ENCODE results near the gene MAPK13. TPM values are rescaled to one million over a fixed set of nuclear protein-coding genes. Genes with fewer than 3 reads are reported as not detected.

MAPK13 gene
- total RNA-seq, 1 donor from 2014 or later: 71.7 TPM

GRCh38 chr6:36099869-36100483 is 30.3 kb upstream of the MAPK13 start:
- Histone ChIP-seq H3K4me3 (no peak overlapping the region), H3K27me3 (ENCODE audit: low read depth) (no peaks in the 10 kb centered on the region), H3K4me1 (peaks cover 6% of the 10 kb centered on the region), H3K36me3 (peaks cover 71% of the 10 kb centered on the region), H3K9me3 (no peaks in the 10 kb centered on the region), H3K27ac (no peak overlapping the region)
- intact Hi-C loops (cut with DNase I): loop anchor here (5.0 kb wide), 1 partner anchor 73 kb away; the partner anchor contains the start of gene MAPK14
- no peak for TF ChIP-seq CTCF (IDR thresholded peaks at IDR 0.05)
- DNase-seq (no peak), ATAC-seq (peak; percentile 39 to 55)

GRCh38 chr6:36101691-36102090 is 28.6 kb upstream of the MAPK13 start:
- Histone ChIP-seq H3K27ac (no peak overlapping the region), H3K9me3 (no peaks in the 10 kb centered on the region), H3K4me3 (no peak overlapping the region), H3K36me3 (peaks cover 76% of the 10 kb centered on the region), H3K27me3 (ENCODE audit: low read depth) (no peaks in the 10 kb centered on the region), H3K4me1 (no peaks in the 10 kb centered on the region)
- intact Hi-C loops (cut with DNase I): no loop called here
- TF ChIP-seq CTCF (IDR thresholded peaks at IDR 0.05): no peak
- DNase-seq (no peak), ATAC-seq (no peak)

DNA sequence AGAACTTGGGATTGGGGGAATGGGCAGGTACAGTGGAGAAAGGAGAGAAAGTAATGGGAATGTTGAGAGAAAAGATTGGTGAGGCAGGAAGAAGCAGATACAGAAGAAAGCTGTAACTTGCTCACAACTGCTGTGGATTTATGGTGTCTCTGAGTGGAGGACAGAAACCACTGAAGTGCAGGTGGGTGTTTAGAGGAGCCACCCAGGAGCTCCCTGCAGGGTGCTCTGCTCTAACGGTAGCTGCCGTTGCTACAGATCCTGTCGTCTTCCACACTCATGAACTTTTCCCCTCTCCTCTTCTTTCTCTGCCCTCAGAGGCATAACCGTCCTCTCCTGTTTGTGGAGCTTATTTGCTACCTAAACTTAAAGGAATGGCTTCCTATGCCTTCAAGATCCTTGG is 27.5 kb upstream of the MAPK13 start:
- Histone ChIP-seq H3K36me3 (peaks cover 76% of the 10 kb centered on the region), H3K9me3 (no peaks in the 10 kb centered on the region), H3K27ac (no peak overlapping the region), H3K27me3 (ENCODE audit: low read depth) (no peaks in the 10 kb centered on the region), H3K4me3 (no peak overlapping the region), H3K4me1 (no peaks in the 10 kb centered on the region)
- no peak for DNase-seq
- TF ChIP-seq CTCF (IDR thresholded peaks at IDR 0.05): no peak
- intact Hi-C loops (cut with DNase I): no loop called here
- ATAC-seq: no peak

DNA sequence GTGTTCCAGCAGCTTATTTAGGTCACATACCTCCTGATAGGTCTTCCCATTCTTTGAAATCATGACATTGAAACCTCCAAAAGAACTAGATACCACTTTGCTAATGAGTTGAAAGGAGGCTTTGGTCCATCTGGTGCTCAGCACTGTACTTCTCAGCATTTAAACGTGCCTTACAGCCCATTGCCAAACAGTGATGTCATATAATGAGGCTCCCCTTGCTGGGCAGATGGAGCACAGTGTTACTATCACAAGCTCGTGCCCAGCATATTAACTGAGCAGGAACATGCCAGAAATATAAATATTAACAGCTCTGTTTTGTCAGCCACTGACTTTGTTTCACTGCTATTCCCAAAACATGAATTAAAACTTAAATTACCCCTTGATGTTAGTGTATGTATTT is 25.5 kb upstream of the MAPK13 start:
- Histone ChIP-seq H3K27me3 (ENCODE audit: low read depth) (no peaks in the 10 kb centered on the region), H3K4me3 (no peak overlapping the region), H3K9me3 (no peaks in the 10 kb centered on the region), H3K27ac (no peak overlapping the region), H3K36me3 (peaks cover 87% of the 10 kb centered on the region), H3K4me1 (no peaks in the 10 kb centered on the region)
- no peak for ATAC-seq
- intact Hi-C loops (cut with DNase I): no loop called here
- no peak for DNase-seq
- no peak for TF ChIP-seq CTCF (IDR thresholded peaks at IDR 0.05)

GRCh38 chr6:36109092-36109491 is 21.2 kb upstream of the MAPK13 start:
- no peaks in the 10 kb centered on the region for H3K4me1 ChIP-seq
- no peaks in the 10 kb centered on the region for H3K9me3 ChIP-seq
- H3K27ac ChIP-seq: peak overlapping the region; percentile 13
- H3K4me3 ChIP-seq: no peak overlapping the region
- peaks cover 69% of the 10 kb centered on the region for H3K36me3 ChIP-seq
- TF ChIP-seq CTCF (IDR thresholded peaks at IDR 0.05): no peak
- DNase-seq (no peak), ATAC-seq (peak; percentile 14 to 15)
- H3K27me3 ChIP-seq (ENCODE audit: low read depth): no peaks in the 10 kb centered on the region
- intact Hi-C loops (cut with DNase I): no loop called here

Measured in lower lobe of right lung (tissue), 2 donors.